HFFc6 (cell line): ENCODE measurements around the gene AEBP2. TPM values are rescaled to one million over a fixed set of nuclear protein-coding genes. Genes with fewer than 3 reads are reported as not detected.

ENCODE experiments used
- DNase-seq: peaks from one replicate; pipeline ENCODE4 v3.0.0-alpha.2; 2018
- H3K27ac Mint-ChIP-seq: 2 replicates; pipeline ENCODE4 v1.8.0; 2020; ENCODE audit warnings: mild to moderate bottlenecking, mixed read lengths
- H3K27me3 Mint-ChIP-seq: 2 replicates; pipeline ENCODE4 v1.8.0; 2021; ENCODE audit warnings: mild to moderate bottlenecking, moderate library complexity, mixed read lengths; ENCODE audit not compliant: insufficient read depth
- H3K36me3 Mint-ChIP-seq: 2 replicates; pipeline ENCODE4 v1.8.0; 2021; ENCODE audit warnings: low read depth, mixed read lengths
- H3K4me1 Mint-ChIP-seq: 2 replicates; pipeline ENCODE4 v1.8.0; 2020; ENCODE audit warnings: low read depth, mixed read lengths
- H3K4me3 Mint-ChIP-seq: 2 replicates; pipeline ENCODE4 v1.8.0; 2020; ENCODE audit warnings: mild to moderate bottlenecking, moderate library complexity, mixed read lengths
- H3K9me3 Mint-ChIP-seq: 2 replicates; pipeline ENCODE4 v1.8.0; 2020; ENCODE audit warnings: mild to moderate bottlenecking, mixed read lengths
- CTCF ChIP-seq: fragments of 200-600 bp; sonication (generic); IDR thresholded peaks from 2 replicates; pipeline ENCODE4 v1.5.0; 2021; ENCODE audit warnings: antibody characterized with exemption, mild to moderate bottlenecking
- total RNA-seq, 6 experiments: library from RNA; stranded (reverse); fragmentation: NEBNext Ultra II Directional; extraction: Animal tissue kit (Norgen Biotek cat#: 25700); gene quantifications; 2 replicates in 1 of 6; 3 replicates in 5 of 6; pipeline ENCODE4 v1.2.3, GENCODE V29; 2021

AEBP2 gene
- total RNA-seq, 6 experiments from 2014 or later = 36.8 to 43.4 (median 39.1) TPM

- H3K27ac Mint-ChIP-seq = no peak overlapping the region
- no peak for TF ChIP-seq CTCF
Observed at GRCh38 chr12:19444097-19444496, 4.8 kb downstream of the AEBP2 start.

GRCh38 chr12:19447386-19447785 is 8.1 kb downstream of the AEBP2 start:
- Mint-ChIP-seq H3K27me3 (no peaks in the 10 kb centered on the region; the same call in 1 of the 2 replicates), H3K27ac (no peak overlapping the region), H3K4me1 (peaks cover 38% of the 10 kb centered on the region), H3K36me3 (peaks cover 10% of the 10 kb centered on the region), H3K9me3 (no peaks in the 10 kb centered on the region), H3K4me3 (no peak overlapping the region)
- DNase-seq = no peak
- no peak for TF ChIP-seq CTCF

More at GRCh38 chr12:19444097-19444496, 4.8 kb downstream of the AEBP2 start:
- no peaks in the 10 kb centered on the region for H3K9me3 Mint-ChIP-seq
- peak overlapping the region; percentile 41 for H3K4me3 Mint-ChIP-seq
- H3K36me3 Mint-ChIP-seq = peaks cover 29% of the 10 kb centered on the region
- H3K27me3 Mint-ChIP-seq = no peaks in the 10 kb centered on the region
- peaks cover 29% of the 10 kb centered on the region for H3K4me1 Mint-ChIP-seq
- no peak for DNase-seq

- no peak overlapping the region for H3K27ac Mint-ChIP-seq
- no peak overlapping the region for H3K4me3 Mint-ChIP-seq
- H3K36me3 Mint-ChIP-seq = peaks cover 7% of the 10 kb centered on the region; the same call in 1 of the 2 replicates
- TF ChIP-seq CTCF = no peak
- H3K4me1 Mint-ChIP-seq = peaks cover 28% of the 10 kb centered on the region
- DNase-seq = no peak
- no peaks in the 10 kb centered on the region for H3K9me3 Mint-ChIP-seq
- H3K27me3 Mint-ChIP-seq = no peaks in the 10 kb centered on the region; the same call in 1 of the 2 replicates
Observed at GRCh38 chr12:19449814-19450213, 10.5 kb downstream of the AEBP2 start.

- no peak for TF ChIP-seq CTCF
- no peak for DNase-seq
- no peak overlapping the region for H3K27ac Mint-ChIP-seq
- no peaks in the 10 kb centered on the region for H3K9me3 Mint-ChIP-seq
- peaks cover 27% of the 10 kb centered on the region for H3K4me1 Mint-ChIP-seq
- H3K4me3 Mint-ChIP-seq = no peak overlapping the region
- peaks cover 6% of the 10 kb centered on the region; the same call in 1 of the 2 replicates for H3K36me3 Mint-ChIP-seq
- H3K27me3 Mint-ChIP-seq = no peaks in the 10 kb centered on the region; the same call in 1 of the 2 replicates
Observed at GRCh38 chr12:19450362-19450761, 11.1 kb downstream of the AEBP2 start.

- Mint-ChIP-seq H3K27me3 (no peaks in the 10 kb centered on the region; the same call in 1 of the 2 replicates), H3K4me3 (no peak overlapping the region)
- DNase-seq = no peak
Observed at GRCh38 chr12:19451196-19451595, 11.9 kb downstream of the AEBP2 start.

More at GRCh38 chr12:19451196-19451595, 11.9 kb downstream of the AEBP2 start:
- Mint-ChIP-seq H3K27ac (no peak overlapping the region), H3K36me3 (peaks cover 8% of the 10 kb centered on the region; the same call in 1 of the 2 replicates), H3K4me1 (peaks cover 23% of the 10 kb centered on the region), H3K9me3 (no peaks in the 10 kb centered on the region)
- no peak for TF ChIP-seq CTCF
